HepG2 (cell line): ENCODE measurements around the gene GDF15. TPM values are rescaled to one million over a fixed set of nuclear protein-coding genes. Genes with fewer than 3 reads are reported as not detected.

ENCODE experiments used
- ATAC-seq: fragments of 200-7000 bp; cut with Tn5 transposase; 3 replicates; pipeline ENCODE4 v1.9.1; 2020; ENCODE audit warnings: mild to moderate bottlenecking, moderate library complexity
- BruUV-seq: library from RNA; stranded (reverse); fragments of 400-500 nt; replicated peaks from 2 replicates; lab custom pipeline; 2021; lab: Mats Ljungman, UMichigan
- CTCF ChIA-PET: fragments of 300-600 bp; formaldehyde crosslinking; extraction: SDS; loops from one replicate; lab custom pipeline; 2021; ENCODE audit warnings: low total read pairs, inconsistent platforms, low intra/inter-chr PET ratio; lab: Yijun Ruan, JAX
- POLR2A ChIA-PET: fragments of 350-600 bp; sonication (Branson Sonifier 250); formaldehyde crosslinking; loops from one replicate; lab custom pipeline; 2020; ENCODE audit warnings: antibody characterized with exemption, inconsistent platforms; lab: Yijun Ruan, JAX
- DNase-seq: peaks from one replicate; pipeline ENCODE4 v3.0.0-alpha.2; 2015; ENCODE audit warnings: low spot score
- FAIRE-seq: peaks from 3 replicates; lab custom pipeline; 2011; peaks lifted over from hg19 to GRCh38; lab: Jason Lieb, UNC
- H2AFZ ChIP-seq: one replicate; pipeline ENCODE4 v1.6.1; 2011; ENCODE audit warnings: low read length, inconsistent platforms
- H3K27ac ChIP-seq: fragments of 300-600 bp; 3 replicates; pipeline ENCODE4 v1.8.0; 2011; ENCODE audit warnings: mixed run types, mild to moderate bottlenecking, mixed read lengths, low read length, inconsistent platforms; ENCODE audit not compliant: insufficient read depth; ENCODE audit errors: extremely low read length
- H3K27me3 ChIP-seq, 2 experiments: fragments of 200-600 bp in 1 of 2; 2 replicates in 1 of 2; 3 replicates in 1 of 2; pipeline versions ENCODE4 v1.6.0 to v1.8.0; 2011; ENCODE audit warnings: low read length in 2 of 2, mild to moderate bottlenecking in 2 of 2, moderate library complexity in 2 of 2, inconsistent platforms in 1 of 2; ENCODE audit not compliant: insufficient read depth in 2 of 2, control insufficient read depth in 1 of 2
- H3K36me3 ChIP-seq, 2 experiments: fragments of 200-600 bp in 1 of 2; replicated peaks in 1 of 2; 2 replicates in 1 of 2; 3 replicates in 1 of 2; pipeline versions ENCODE4 v1.5.1 to v1.8.0; 2011; ENCODE audit warnings: low read length in 2 of 2, inconsistent platforms in 1 of 2; ENCODE audit not compliant: insufficient read depth in 2 of 2, control insufficient read depth in 1 of 2
- H3K4me1 ChIP-seq: 2 replicates; pipeline ENCODE4 v1.5.1; 2012; ENCODE audit warnings: low read length, inconsistent platforms; ENCODE audit not compliant: insufficient read depth
- H3K4me2 ChIP-seq: 2 replicates; pipeline ENCODE4 v1.6.0; 2011; ENCODE audit warnings: low read depth, low read length, inconsistent platforms
- H3K4me3 ChIP-seq, 3 experiments: fragments of 200-600 bp in 1 of 3; sonication (generic), shearing (Covaris generic) in 1 of 3; replicated peaks in 1 of 3; 2 replicates each; pipeline ENCODE4 v1.5.1; 2011 to 2016; ENCODE audit warnings: low read length in 3 of 3, inconsistent platforms in 2 of 3, low read depth in 2 of 3, mild to moderate bottlenecking in 2 of 3, control low read depth in 1 of 3, mixed read lengths in 1 of 3; ENCODE audit not compliant: insufficient read depth in 1 of 3
- H3K79me2 ChIP-seq: one replicate; pipeline ENCODE4 v1.6.1; 2011; ENCODE audit warnings: low read length, inconsistent platforms; ENCODE audit not compliant: insufficient read depth
- H3K9ac ChIP-seq: 2 replicates; pipeline ENCODE4 v1.6.0; 2011; ENCODE audit warnings: mild to moderate bottlenecking, low read depth, low read length, inconsistent platforms; ENCODE audit not compliant: insufficient read depth
- H3K9me3 ChIP-seq: 2 replicates; pipeline ENCODE4 v1.5.1; 2012; ENCODE audit warnings: mild to moderate bottlenecking, low read length
- H4K20me1 ChIP-seq: 2 replicates; pipeline ENCODE4 v1.6.0; 2011; ENCODE audit warnings: inconsistent platforms, mild to moderate bottlenecking, low read length, moderate library complexity; ENCODE audit not compliant: insufficient read depth
- AGO2 ChIP-seq: fragments of 200-400 bp; formaldehyde crosslinking; optimal IDR thresholded peaks from 2 replicates; pipeline ENCODE3; 2017; ENCODE audit warnings: mild to moderate bottlenecking, low read depth, low read length, moderate library complexity
- NPAS2 ChIP-seq: sonication (generic); formaldehyde crosslinking; IDR thresholded peaks from 2 replicates; pipeline ENCODE4 v1.8.0; 2022; ENCODE audit warnings: mild to moderate bottlenecking, missing genetic modification reagents, borderline replicate concordance
- SNRNP70 ChIP-seq: fragments of 200-400 bp; formaldehyde crosslinking; IDR thresholded peaks from 2 replicates; pipeline ENCODE4 v1.6.1; 2017; ENCODE audit warnings: mild to moderate bottlenecking, low read depth, low read length, moderate library complexity
- TCF7L2 ChIP-seq: IDR thresholded peaks from 2 replicates; pipeline ENCODE4 v1.6.1; 2011; ENCODE audit warnings: mild to moderate bottlenecking, low read depth, low read length, moderate library complexity
- WGBS: methylation state at CpG from one replicate; pipeline ENCODE4 v1.1.6; 2017; ENCODE audit warnings: low lambda C conversion rate; 5-methylcytosine and 5-hydroxymethylcytosine counted together
- in situ Hi-C: cut with HindIII; loops from 2 replicates; pipeline ENCODE4 v1.10.0; 2017; ENCODE audit warnings: low pct_unique_long_range_greater_than_20kb; ENCODE audit not compliant: extremely low pct_ligation_motif_present
- intact Hi-C: fragments of 100-400 bp; cut with micrococcal nuclease; formaldehyde crosslinking; loops from one replicate; pipeline ENCODE4 v1.10.0; 2022; ENCODE audit not compliant: unreplicated experiment
- polyA plus RNA-seq, 8 experiments: library from polyadenylated mRNA; depleted of rRNA in 3 of 8; stranded (reverse) in 7 of 8; unstranded in 1 of 8; fragments of >200 nt; fragmentation: Illumina TruSeq in 4 of 8; extraction: Trizol in 4 of 8; gene quantifications; 2 replicates each; pipeline versions ENCODE4 v1.2.1 to v1.2.3, GENCODE V29; 2011 to 2016; ENCODE audit warnings: low read depth in 4 of 8, missing spikeins in 1 of 8, mixed read lengths in 1 of 8; ENCODE audit not compliant: insufficient read depth in 1 of 8
- total RNA-seq, 5 experiments: library from RNA; depleted of rRNA; stranded (reverse); fragments of >200 nt; fragmentation: Illumina TruSeq; extraction: Trizol; gene quantifications; 2 replicates each; pipeline ENCODE4 v1.2.3, GENCODE V29; 2016; ENCODE audit warnings: low read depth in 1 of 5
- TF ChIP-seq, protein P1 (sequence below): sonication (generic); formaldehyde crosslinking; IDR thresholded peaks from 2 replicates; pipeline ENCODE4 v1.4.0; 2020; ENCODE audit warnings: mild to moderate bottlenecking, missing genetic modification reagents

The GDF15 gene
- total and polyA plus RNA-seq, 2 of the 13 experiments (the other 11 are each of a cell fraction or from before 2014, with no cell fraction given): 146 to 422 TPM

DNA sequence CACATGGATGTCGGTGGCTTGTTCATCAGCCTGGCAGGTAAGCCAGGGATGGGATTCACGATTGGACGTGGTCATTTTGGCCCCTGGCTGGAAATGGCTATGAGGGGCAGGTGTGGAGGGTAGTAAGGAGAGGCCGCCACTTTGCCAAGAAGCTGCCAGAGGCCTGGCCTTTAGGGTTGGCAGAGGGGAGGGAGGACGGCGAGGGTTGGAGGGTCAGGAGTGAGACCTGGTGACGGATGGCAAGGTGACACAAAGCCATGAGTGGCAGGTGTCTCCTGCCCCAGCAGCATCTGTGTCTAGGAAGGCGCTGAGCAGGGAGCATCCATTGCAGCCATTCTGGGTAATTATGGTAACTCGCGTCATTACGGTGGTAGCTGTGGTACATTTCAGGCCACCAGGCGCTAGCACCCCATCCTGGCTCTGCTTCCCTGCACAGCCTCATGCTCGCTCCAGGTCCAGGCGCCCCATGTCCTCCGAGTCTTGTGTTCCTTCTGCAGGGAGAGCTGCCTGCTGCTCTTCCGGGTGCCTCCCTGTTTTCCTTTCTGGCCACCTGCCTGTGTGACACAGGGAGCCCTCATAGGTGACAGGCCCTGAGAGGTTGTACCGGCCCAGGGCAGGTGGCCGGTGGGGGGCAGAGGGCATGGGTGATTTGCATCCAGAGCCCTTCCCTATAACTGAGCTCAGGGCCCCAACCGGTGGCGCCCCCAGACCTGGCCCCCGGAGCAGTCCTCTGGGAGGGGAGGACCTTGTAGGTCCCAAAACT, 37.5 kb downstream of the GDF15 start:
- ChIA-PET POLR2A (no interaction called here), CTCF (no interaction called here)
- H3K4me3 ChIP-seq: no peak overlapping the region
- H3K4me1 ChIP-seq: peaks cover 24% of the 10 kb centered on the region
- no peaks in the 10 kb centered on the region for H3K9me3 ChIP-seq
- no peak overlapping the region for H3K27ac ChIP-seq
- H4K20me1 ChIP-seq: peaks cover 8% of the 10 kb centered on the region; the same call in 1 of the 2 replicates
- H3K79me2 ChIP-seq: peaks cover 31% of the 10 kb centered on the region
- in situ Hi-C loops (no loop called here), intact Hi-C loops (no loop called here)
- BruUV-seq: no TSS peak
- TF ChIP-seq NPAS2 (CRISPR knock-in tag) (no peak), TCF7L2 (no peak), AGO2 (peak; percentile 28), SNRNP70 (no peak)
- TF ChIP-seq, protein P1, sequence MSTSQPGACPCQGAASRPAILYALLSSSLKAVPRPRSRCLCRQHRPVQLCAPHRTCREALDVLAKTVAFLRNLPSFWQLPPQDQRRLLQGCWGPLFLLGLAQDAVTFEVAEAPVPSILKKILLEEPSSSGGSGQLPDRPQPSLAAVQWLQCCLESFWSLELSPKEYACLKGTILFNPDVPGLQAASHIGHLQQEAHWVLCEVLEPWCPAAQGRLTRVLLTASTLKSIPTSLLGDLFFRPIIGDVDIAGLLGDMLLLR (CRISPR knock-in tag): no peak
- no peaks in the 10 kb centered on the region for H3K27me3 ChIP-seq
- H2AFZ ChIP-seq: no peak overlapping the region
- no peak overlapping the region for H3K9ac ChIP-seq
- FAIRE-seq (no peak), ATAC-seq (no peak), DNase-seq (no peak)
- WGBS: 97% methylated on average over 14 of the region's 21 CpGs
- no peak overlapping the region for H3K4me2 ChIP-seq
- H3K36me3 ChIP-seq: peaks cover 0 to 3% of the 10 kb centered on the region in 2 experiments; a peak in 1 of 5 replicates
